Measurements from ENCODE around the gene TSPAN14. TPM values are rescaled to one million over a fixed set of nuclear protein-coding genes. Genes with fewer than 3 reads are reported as not detected.
"Not testable (repeated sequence)": the region's sequence is repeated elsewhere in the genome, so short reads cannot be mapped to it uniquely, and the experiment has no call there.

Gene TSPAN14
- total RNA-seq, 1 experiment from 2014 or later: 46.8 TPM

DNA sequence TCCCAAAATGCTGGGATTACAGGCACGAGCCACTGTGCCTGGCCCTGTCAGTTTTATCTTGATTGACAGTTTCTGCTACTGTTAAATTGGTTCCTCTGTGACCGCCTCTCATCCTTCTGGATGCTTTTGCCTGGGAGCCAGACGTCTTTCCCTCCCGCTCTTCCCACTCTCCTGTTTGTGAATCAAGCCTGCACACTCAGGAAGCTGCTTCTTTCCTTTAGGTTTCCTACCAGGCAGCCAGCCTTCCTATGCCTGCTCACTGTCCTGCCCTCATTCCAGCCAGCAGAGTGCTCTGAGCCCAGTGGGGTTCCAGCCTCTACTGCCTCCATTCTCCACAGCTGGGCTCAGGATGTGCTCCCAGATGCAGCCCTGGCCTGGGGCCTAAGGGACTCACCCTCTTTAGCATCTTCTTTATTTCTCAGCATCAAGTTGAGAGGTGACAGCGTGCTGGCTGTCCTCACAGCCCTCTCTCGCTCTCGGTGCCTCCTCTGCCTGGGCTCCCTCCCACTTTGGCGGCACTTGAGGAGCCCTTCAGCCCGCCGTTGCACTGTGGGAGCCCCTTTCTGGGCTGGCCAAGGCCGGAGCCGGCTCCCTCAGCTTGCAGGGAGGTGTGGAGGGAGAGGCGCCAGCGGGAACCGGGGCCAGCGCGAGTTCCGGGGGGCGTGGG is 88.7 kb downstream of the TSPAN14 start:
- TF ChIP-seq, protein P1, sequence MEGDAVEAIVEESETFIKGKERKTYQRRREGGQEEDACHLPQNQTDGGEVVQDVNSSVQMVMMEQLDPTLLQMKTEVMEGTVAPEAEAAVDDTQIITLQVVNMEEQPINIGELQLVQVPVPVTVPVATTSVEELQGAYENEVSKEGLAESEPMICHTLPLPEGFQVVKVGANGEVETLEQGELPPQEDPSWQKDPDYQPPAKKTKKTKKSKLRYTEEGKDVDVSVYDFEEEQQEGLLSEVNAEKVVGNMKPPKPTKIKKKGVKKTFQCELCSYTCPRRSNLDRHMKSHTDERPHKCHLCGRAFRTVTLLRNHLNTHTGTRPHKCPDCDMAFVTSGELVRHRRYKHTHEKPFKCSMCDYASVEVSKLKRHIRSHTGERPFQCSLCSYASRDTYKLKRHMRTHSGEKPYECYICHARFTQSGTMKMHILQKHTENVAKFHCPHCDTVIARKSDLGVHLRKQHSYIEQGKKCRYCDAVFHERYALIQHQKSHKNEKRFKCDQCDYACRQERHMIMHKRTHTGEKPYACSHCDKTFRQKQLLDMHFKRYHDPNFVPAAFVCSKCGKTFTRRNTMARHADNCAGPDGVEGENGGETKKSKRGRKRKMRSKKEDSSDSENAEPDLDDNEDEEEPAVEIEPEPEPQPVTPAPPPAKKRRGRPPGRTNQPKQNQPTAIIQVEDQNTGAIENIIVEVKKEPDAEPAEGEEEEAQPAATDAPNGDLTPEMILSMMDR (conservative IDR thresholded peaks at IDR 0.05): no peak
- no peak overlapping the region for H3K4ac ChIP-seq (ENCODE audit: low read depth, low read length)
- H3K27ac Mint-ChIP-seq: no peak overlapping the region
- H3K4me3 Mint-ChIP-seq: no peak overlapping the region
- no peak overlapping the region for H2BK5ac ChIP-seq (ENCODE audit: insufficient read length, low read length)
- no peaks in the 10 kb centered on the region for H3K27me3 ChIP-seq (ENCODE audit: insufficient read depth, low read length)
- H4K20me1 ChIP-seq (ENCODE audit: control insufficient read depth, insufficient read depth, insufficient read length): peaks cover 2% of the 10 kb centered on the region
- no peak overlapping the region for H3K56ac ChIP-seq (ENCODE audit: insufficient read length, low read depth, low read length)
- H3K4me2 ChIP-seq (ENCODE audit: insufficient read depth, insufficient read length, low read length): no peak overlapping the region
- no peak overlapping the region for H3K14ac ChIP-seq (ENCODE audit: insufficient read depth, low read length)
- H2AFZ ChIP-seq (ENCODE audit: low read length): no peak overlapping the region
- H3T11ph ChIP-seq (ENCODE audit: low read length): no peak overlapping the region
- H2BK15ac ChIP-seq (ENCODE audit: low read depth, low read length): no peak overlapping the region
- H3K9ac ChIP-seq (ENCODE audit: extremely low read depth, insufficient read length, low read length): no peak overlapping the region
- peaks cover 0 to 5% of the 10 kb centered on the region in 2 experiments; a peak in 1 of 4 replicates for H3K4me1 Mint-ChIP-seq
- H3K9me3 ChIP-seq (ENCODE audit: control insufficient read depth, low read depth, low read length): no peaks in the 10 kb centered on the region
- DNase-seq: no peak
- no peaks in the 10 kb centered on the region for H3K23me2 ChIP-seq (ENCODE audit: insufficient read length, low read depth, low read length, poor library complexity, severe bottlenecking)
- H2BK20ac ChIP-seq (ENCODE audit: low read depth, low read length, poor library complexity, severe bottlenecking): no peak overlapping the region
- no CpG with 5 or more reads among the region's 19 CpGs for WGBS (ENCODE audit: extremely low coverage, insufficient read length, low lambda C conversion rate)
- H3K18ac ChIP-seq (ENCODE audit: insufficient read length, low read depth, low read length): no peak overlapping the region
- no peaks in the 10 kb centered on the region for H3K4me1 ChIP-seq (ENCODE audit: insufficient read depth, low read length)
- no peaks in the 10 kb centered on the region for H3K79me1 ChIP-seq (ENCODE audit: insufficient read depth, low read depth, low read length, poor library complexity, severe bottlenecking)
- H3K23ac ChIP-seq (ENCODE audit: insufficient read length, low read depth, low read length): no peak overlapping the region
- no peak overlapping the region for H3K27ac ChIP-seq (ENCODE audit: insufficient read length, low read depth, low read length)
- peaks cover 11% of the 10 kb centered on the region for H3K27me3 Mint-ChIP-seq (ENCODE audit: low read depth)
- no peak overlapping the region for H2BK12ac ChIP-seq (ENCODE audit: insufficient read length, low read depth, low read length)
- no peak overlapping the region for H2BK120ac ChIP-seq (ENCODE audit: low read depth, low read length, poor library complexity, severe bottlenecking)
- H4K91ac ChIP-seq (ENCODE audit: insufficient read length, low read depth, low read length): no peak overlapping the region
- H3K9me3 Mint-ChIP-seq: no peaks in the 10 kb centered on the region; a peak in 1 of 5 replicates
- H3K36me3 Mint-ChIP-seq (ENCODE audit: insufficient read depth in 1 of 3, low read depth in 3 of 3): no peaks in the 10 kb centered on the region; a peak in 1 of 7 replicates
- H2AK5ac ChIP-seq (ENCODE audit: insufficient read length, low read length): no peak overlapping the region
- no peak overlapping the region for H4K5ac ChIP-seq (ENCODE audit: insufficient read length, low read depth, low read length)
- no peak overlapping the region for H4K8ac ChIP-seq (replicated peaks; ENCODE audit: insufficient read length, low read depth, low read length)
- H3K79me2 ChIP-seq (ENCODE audit: insufficient read depth, low read length): no peaks in the 10 kb centered on the region

DNA sequence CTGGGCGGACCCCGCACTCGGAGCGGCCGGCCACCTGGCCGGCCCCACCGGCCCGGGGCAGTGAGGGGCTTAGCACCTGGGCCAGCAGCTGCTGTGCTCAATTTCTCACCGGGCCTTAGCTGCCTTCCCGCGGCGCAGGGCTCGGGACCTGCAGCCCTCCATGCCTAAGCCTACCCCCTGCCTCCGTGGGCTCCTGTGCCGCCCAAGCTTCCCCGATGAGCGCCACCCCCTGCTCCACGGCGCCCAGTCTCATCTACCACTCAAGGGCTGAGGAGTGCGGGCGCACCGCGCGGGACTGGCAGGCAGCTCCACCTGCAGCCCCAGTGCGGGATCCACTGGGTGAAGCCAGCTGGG is 89.2 kb downstream of the TSPAN14 start:
- not testable (repeated sequence) for H3K14ac ChIP-seq (ENCODE audit: insufficient read depth, low read length); H3K79me1 ChIP-seq (ENCODE audit: insufficient read depth, low read depth, low read length, poor library complexity, severe bottlenecking); H3K23me2 ChIP-seq (ENCODE audit: insufficient read length, low read depth, low read length, poor library complexity, severe bottlenecking); H4K20me1 ChIP-seq (ENCODE audit: control insufficient read depth, insufficient read depth, insufficient read length); H3K9me3 Mint-ChIP-seq; H3K79me2 ChIP-seq (ENCODE audit: insufficient read depth, low read length); H3K27ac Mint-ChIP-seq; H3K36me3 Mint-ChIP-seq (ENCODE audit: insufficient read depth in 1 of 3, low read depth in 3 of 3); H3K4me2 ChIP-seq (ENCODE audit: insufficient read depth, insufficient read length, low read length); H3K4me1 ChIP-seq (ENCODE audit: insufficient read depth, low read length); H3K4ac ChIP-seq (ENCODE audit: low read depth, low read length); H2AFZ ChIP-seq (ENCODE audit: low read length); H3K4me3 Mint-ChIP-seq; H2BK15ac ChIP-seq (ENCODE audit: low read depth, low read length); H4K91ac ChIP-seq (ENCODE audit: insufficient read length, low read depth, low read length); H4K8ac ChIP-seq (replicated peaks; ENCODE audit: insufficient read length, low read depth, low read length); H3K23ac ChIP-seq (ENCODE audit: insufficient read length, low read depth, low read length); H3K18ac ChIP-seq (ENCODE audit: insufficient read length, low read depth, low read length); H4K5ac ChIP-seq (ENCODE audit: insufficient read length, low read depth, low read length); H2BK5ac ChIP-seq (ENCODE audit: insufficient read length, low read length); H2BK12ac ChIP-seq (ENCODE audit: insufficient read length, low read depth, low read length); H3K9ac ChIP-seq (ENCODE audit: extremely low read depth, insufficient read length, low read length); H3K27ac ChIP-seq (ENCODE audit: insufficient read length, low read depth, low read length); H3K56ac ChIP-seq (ENCODE audit: insufficient read length, low read depth, low read length); DNase-seq; H3K27me3 Mint-ChIP-seq (ENCODE audit: low read depth); H3K27me3 ChIP-seq (ENCODE audit: insufficient read depth, low read length); H2AK5ac ChIP-seq (ENCODE audit: insufficient read length, low read length); H2BK20ac ChIP-seq (ENCODE audit: low read depth, low read length, poor library complexity, severe bottlenecking); H3K4me1 Mint-ChIP-seq; H3T11ph ChIP-seq (ENCODE audit: low read length); H3K9me3 ChIP-seq (ENCODE audit: control insufficient read depth, low read depth, low read length); H2BK120ac ChIP-seq (ENCODE audit: low read depth, low read length, poor library complexity, severe bottlenecking)
- no CpG with 5 or more reads among the region's 25 CpGs for WGBS (ENCODE audit: extremely low coverage, insufficient read length, low lambda C conversion rate)
